ENCODE data around the gene TMEM69. TPM values are rescaled to one million over a fixed set of nuclear protein-coding genes. Genes with fewer than 3 reads are reported as not detected.

The TMEM69 gene
- total and polyA plus RNA-seq, 2 experiments from 2014 or later = 59.7 to 62.4 TPM

DNA sequence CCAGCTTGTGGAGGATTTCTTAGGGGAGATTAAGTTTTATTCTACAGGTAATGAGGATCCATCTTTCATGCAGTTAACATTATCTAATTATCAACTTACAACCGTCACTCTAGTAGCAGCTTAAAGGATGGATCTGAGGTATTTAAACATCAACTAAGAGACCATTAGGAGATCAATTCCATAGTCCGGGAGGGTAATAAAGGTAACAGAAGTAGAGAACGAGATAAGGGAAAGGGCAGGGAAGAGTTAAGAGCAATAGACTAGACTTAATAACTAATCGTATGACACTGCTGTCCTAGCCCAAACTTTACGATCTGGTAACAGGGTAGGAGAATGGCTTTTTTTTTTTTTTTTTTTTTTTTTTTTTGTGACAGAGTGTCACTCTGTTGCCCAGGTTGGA is 44.7 kb upstream of the TMEM69 start:
- DNase-seq (ENCODE audit: low spot score) (no peak), ATAC-seq (no peak)
- H3K27me3 Mint-ChIP-seq (ENCODE audit: insufficient read depth, low read depth, poor library complexity) = no peaks in the 10 kb centered on the region
- Histone ChIP-seq H3K27me3 (ENCODE audit: insufficient read depth) (no peaks in the 10 kb centered on the region), H3K4me3 (no peak overlapping the region), H3F3A (replicated peaks; ENCODE audit: low read depth) (no peaks in the 10 kb centered on the region), H4K20me1 (replicated peaks; ENCODE audit: insufficient read depth) (peaks cover 16% of the 10 kb centered on the region), H3K36me3 (ENCODE audit: insufficient read depth) (peaks cover 37% of the 10 kb centered on the region), H3K79me2 (replicated peaks; ENCODE audit: insufficient read depth) (peaks cover 17% of the 10 kb centered on the region), H2AFZ (no peak overlapping the region), H3K4me1 (ENCODE audit: insufficient read depth) (no peaks in the 10 kb centered on the region), H3K9me2 (ENCODE audit: insufficient read depth) (no peaks in the 10 kb centered on the region), H3K4me2 (no peak overlapping the region), H3K27ac (ENCODE audit: low read depth) (no peak overlapping the region)
- no peak for TF ChIP-seq ZNF114 (CRISPR knock-in tag; IDR thresholded peaks at IDR 0.05)
- TF ChIP-seq STAT1 (IDR thresholded peaks at IDR 0.05; ENCODE audit: unreplicated experiment) = no peak
- TF ChIP-seq NANOG (IDR thresholded peaks at IDR 0.05; ENCODE audit: borderline replicate concordance) = no peak
- no peak for TF ChIP-seq EZH2 (IDR thresholded peaks at IDR 0.05; ENCODE audit: low read depth, unreplicated experiment)
- no peak for TF ChIP-seq REST (IDR thresholded peaks at IDR 0.05; ENCODE audit: unreplicated experiment)
- no peak for TF ChIP-seq CREB1 (CRISPR knock-in tag; IDR thresholded peaks at IDR 0.05; ENCODE audit: low read depth)
- TF ChIP-seq, protein P1, sequence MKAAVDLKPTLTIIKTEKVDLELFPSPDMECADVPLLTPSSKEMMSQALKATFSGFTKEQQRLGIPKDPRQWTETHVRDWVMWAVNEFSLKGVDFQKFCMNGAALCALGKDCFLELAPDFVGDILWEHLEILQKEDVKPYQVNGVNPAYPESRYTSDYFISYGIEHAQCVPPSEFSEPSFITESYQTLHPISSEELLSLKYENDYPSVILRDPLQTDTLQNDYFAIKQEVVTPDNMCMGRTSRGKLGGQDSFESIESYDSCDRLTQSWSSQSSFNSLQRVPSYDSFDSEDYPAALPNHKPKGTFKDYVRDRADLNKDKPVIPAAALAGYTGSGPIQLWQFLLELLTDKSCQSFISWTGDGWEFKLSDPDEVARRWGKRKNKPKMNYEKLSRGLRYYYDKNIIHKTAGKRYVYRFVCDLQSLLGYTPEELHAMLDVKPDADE (IDR thresholded peaks at IDR 0.05) = no peak
- no peak for TF ChIP-seq EZH2phosphoT487 (IDR thresholded peaks at IDR 0.05; ENCODE audit: unreplicated experiment)
- no peak for TF ChIP-seq ZNF331 (CRISPR knock-in tag; IDR thresholded peaks at IDR 0.05; ENCODE audit: low read depth)
- no peak for TF ChIP-seq POLR2AphosphoS5 (IDR thresholded peaks at IDR 0.05; ENCODE audit: low read depth)
- H3K4me3 Mint-ChIP-seq = no peak overlapping the region
- H3K4me1 Mint-ChIP-seq = no peaks in the 10 kb centered on the region
- H3K9me3 Mint-ChIP-seq = no peaks in the 10 kb centered on the region; the same call in 2 of the 3 replicates
- H3K36me3 Mint-ChIP-seq (ENCODE audit: low read depth) = peaks cover 45% of the 10 kb centered on the region
- no peak overlapping the region for H3K27ac Mint-ChIP-seq

- H3K9me2 ChIP-seq (ENCODE audit: insufficient read depth) = no peaks in the 10 kb centered on the region
- H3K27me3 ChIP-seq (ENCODE audit: insufficient read depth) = no peaks in the 10 kb centered on the region
- Mint-ChIP-seq H3K36me3 (ENCODE audit: low read depth) (peaks cover 46% of the 10 kb centered on the region), H3K4me3 (no peak overlapping the region), H3K9me3 (no peaks in the 10 kb centered on the region; the same call in 2 of the 3 replicates), H3K27ac (no peak overlapping the region), H3K27me3 (ENCODE audit: insufficient read depth, low read depth, poor library complexity) (no peaks in the 10 kb centered on the region), H3K4me1 (no peaks in the 10 kb centered on the region)
- peaks cover 20% of the 10 kb centered on the region for H3K79me2 ChIP-seq (replicated peaks; ENCODE audit: insufficient read depth)
- H3K4me2 ChIP-seq = no peak overlapping the region
- no peak; the same call in 2 of the 3 replicates for ATAC-seq
- peak; percentile 19 for DNase-seq (ENCODE audit: low spot score)
- TF ChIP-seq CTCF (conservative IDR thresholded peaks at IDR 0.05; ENCODE audit: low read depth in 2 of 2) (peak; percentile 33 to 35; a peak in 3 of 4 replicates), STAT1 (IDR thresholded peaks at IDR 0.05; ENCODE audit: unreplicated experiment) (no peak)
- H3K27ac ChIP-seq (ENCODE audit: low read depth) = no peak overlapping the region
- no peaks in the 10 kb centered on the region for H3K4me1 ChIP-seq (ENCODE audit: insufficient read depth)
- peaks cover 20% of the 10 kb centered on the region for H4K20me1 ChIP-seq (replicated peaks; ENCODE audit: insufficient read depth)
- no peak overlapping the region for H3K4me3 ChIP-seq
- H3F3A ChIP-seq (replicated peaks; ENCODE audit: low read depth) = no peaks in the 10 kb centered on the region
- H3K36me3 ChIP-seq (ENCODE audit: insufficient read depth) = peaks cover 31% of the 10 kb centered on the region
- H2AFZ ChIP-seq = no peak overlapping the region
Observed at GRCh38 chr1:45643978-45644377, 44.0 kb upstream of the TMEM69 start.
